Spleen (tissue), 7 donors: ENCODE measurements around the gene CHCHD6.

Experiments
- CTCF ChIP-seq, 11 experiments: fragments of 200-600 bp in 7 of 11; fragments of 450-650 bp in 4 of 11; sonication (generic) in 4 of 11; IDR thresholded peaks in 8 of 11; conservative IDR thresholded peaks in 3 of 11; 1 replicate in 7 of 11; 2 replicates in 4 of 11; pipeline versions ENCODE4 v1.4.0 to v1.8.0; 2016 to 2021; ENCODE audit warnings: antibody characterized with exemption in 11 of 11, inconsistent platforms in 4 of 11, mild to moderate bottlenecking in 1 of 11
- POLR2A ChIP-seq, 3 donors: fragments of 450-650 bp; IDR thresholded peaks; one replicate each; pipeline ENCODE4 v1.5.1; 2017; ENCODE audit warnings: antibody characterized with exemption in 3 of 3, mild to moderate bottlenecking in 1 of 3
- POLR2AphosphoS5 ChIP-seq, 3 donors: sonication (generic); formaldehyde crosslinking; IDR thresholded peaks; one replicate each; pipeline ENCODE4 v1.5.1; 2017; ENCODE audit warnings: antibody characterized with exemption in 3 of 3
- donor health status: DM: no; HTN: no; CAD: no; lungs with moderate emphysema.
- donor health status: DM: no; HTN: no; CAD: no.
- donor health status: DM: no; HTN: no; CAD: no.

GRCh38 chr3:126927401-126927750 lies 223.3 kb downstream of the CHCHD6 start:
- TF ChIP-seq CTCF (IDR thresholded peaks at IDR 0.05 in 8 of 11, conservative IDR thresholded peaks at IDR 0.05 in 3 of 11) (no peak), POLR2A (IDR thresholded peaks at IDR 0.05) (no peak), POLR2AphosphoS5 (IDR thresholded peaks at IDR 0.05) (no peak)
